OCI-LY3 (cell line): Measurements from ENCODE around the gene UMAD1.

ENCODE experiments used
- CTCF ChIP-seq: fragments of 200-600, 300-600 bp; sonication (generic); IDR thresholded peaks from 2 replicates; pipeline ENCODE4 v1.5.1; 2014; ENCODE audit warnings: antibody characterized with exemption, low read length, low read depth
- EZH2phosphoT487 ChIP-seq: fragments of 200-600 bp; shearing (Covaris generic); IDR thresholded peaks from 2 replicates; pipeline ENCODE4 v1.6.1; 2018; ENCODE audit warnings: antibody characterized with exemption, mixed run types, low read depth

- TF ChIP-seq CTCF = no peak
- TF ChIP-seq EZH2phosphoT487 = no peak
These were observed 133.1 kb downstream of the UMAD1 start for GRCh38 chr7:7773334-7774309.
